Testis (tissue), 3 donors: Measurements from ENCODE around the gene PACSIN2. TPM values are rescaled to one million over a fixed set of nuclear protein-coding genes. Genes with fewer than 3 reads are reported as not detected.
"Not testable (repeated sequence)": the region's sequence is repeated elsewhere in the genome, so short reads cannot be mapped to it uniquely, and the experiment has no call there.

ENCODE experiments used
- DNase-seq: peaks from one replicate; pipeline ENCODE4 v3.0.0-alpha.2; 2019
- H3K27ac ChIP-seq, 2 donors: fragments of 200-600 bp; sonication (generic); one replicate each; pipeline ENCODE4 v1.5.1; 2019
- H3K27me3 ChIP-seq: fragments of 200-600 bp; sonication (generic); one replicate; pipeline ENCODE4 v1.5.1; 2019
- H3K36me3 ChIP-seq: fragments of 200-600 bp; sonication (generic); one replicate; pipeline ENCODE4 v1.5.1; 2017; ENCODE audit warnings: low read depth; ENCODE audit errors: missing control alignments
- H3K4me1 ChIP-seq: fragments of 200-600 bp; sonication (generic); one replicate; pipeline ENCODE4 v1.5.1; 2019
- H3K4me3 ChIP-seq, 2 donors: fragments of 200-600 bp; sonication (generic); one replicate each; pipeline ENCODE4 v1.5.1; 2017 to 2019
- H3K9me3 ChIP-seq: fragments of 200-600 bp; sonication (generic); one replicate; pipeline ENCODE4 v1.5.1; 2017
- CTCF ChIP-seq, 3 experiments: fragments of 450-650 bp in 2 of 3; fragments of 200-600 bp in 1 of 3; sonication (generic) in 1 of 3; IDR thresholded peaks; one replicate each; pipeline ENCODE4 v1.5.1; 2016 to 2019; ENCODE audit warnings: antibody characterized with exemption in 3 of 3, mild to moderate bottlenecking in 2 of 3, moderate library complexity in 1 of 3
- POLR2A ChIP-seq: fragments of 450-650 bp; IDR thresholded peaks from one replicate; pipeline ENCODE4 v1.6.1; 2017; ENCODE audit warnings: antibody characterized with exemption, mild to moderate bottlenecking, moderate library complexity
- WGBS, 2 donors: methylation state at CpG; one replicate each; pipeline ENCODE4 v1.1.5; 2018; 5-methylcytosine and 5-hydroxymethylcytosine counted together
- intact Hi-C: fragments of 100-400 bp; cut with DNase I; formaldehyde crosslinking; loops from one replicate; pipeline ENCODE4 v1.15.1; 2023; ENCODE audit warnings: low total_unique reads
- polyA plus RNA-seq: library from polyadenylated mRNA; stranded (reverse); fragments of 350-450 nt; fragmentation: Illumina TruSeq; extraction: RNeasy Lipid Tissue Mini Kit (QIAGEN cat#74804); gene quantifications from one replicate; pipeline ENCODE4 v1.2.3, GENCODE V29; 2014; ENCODE audit warnings: low read depth, low replicate concordance; ENCODE audit not compliant: insufficient read depth
- total RNA-seq, 2 donors: library from RNA; depleted of rRNA; stranded (reverse); fragments of >200 nt; gene quantifications; one replicate each; pipeline ENCODE4 v1.2.3, GENCODE V29; 2016

PACSIN2 gene
- total and polyA plus RNA-seq, 3 donors from 2014 or later, result 43.5 to 45.6 (median 43.6) TPM

GRCh38 chr22:42937164-42937843 lies 77.6 kb downstream of the PACSIN2 start:
- H3K4me3 ChIP-seq, result no peak overlapping the region
- no peaks in the 10 kb centered on the region for H3K27me3 ChIP-seq
- WGBS, 2 donors, result 73 to 79% methylated on average over 10 to 12 of the region's 12 CpGs
- TF ChIP-seq CTCF (IDR thresholded peaks at IDR 0.05), result no peak
- TF ChIP-seq POLR2A, result no peak
- no peaks in the 10 kb centered on the region for H3K36me3 ChIP-seq
- no peaks in the 10 kb centered on the region for H3K9me3 ChIP-seq
- H3K27ac ChIP-seq, result no peak overlapping the region
- H3K4me1 ChIP-seq, result peaks cover 54% of the 10 kb centered on the region
- no peak for DNase-seq
- intact Hi-C loops, result no loop called here

GRCh38 chr22:42936680-42937079 lies 78.3 kb downstream of the PACSIN2 start:
- 90 to 94% methylated on average over 3 to 6 of the region's 6 CpGs for WGBS, 2 donors
- intact Hi-C loops, DNase-seq, H3K9me3 ChIP-seq, H3K27me3 ChIP-seq, H3K27ac ChIP-seq, H3K36me3 ChIP-seq, H3K4me3 ChIP-seq: not testable (repeated sequence)
- peaks cover 56% of the 10 kb centered on the region for H3K4me1 ChIP-seq

GRCh38 chr22:42934338-42934737 lies 80.6 kb downstream of the PACSIN2 start:
- WGBS, 2 donors, result 50 to 59% methylated on average over 5 of the region's 5 CpGs
- Histone ChIP-seq H3K36me3 (no peaks in the 10 kb centered on the region), H3K4me1 (peaks cover 64% of the 10 kb centered on the region), H3K27ac (peak overlapping the region; percentile 56 to 83), H3K9me3 (no peaks in the 10 kb centered on the region), H3K4me3 (peak overlapping the region; percentile 1 to 8), H3K27me3 (no peaks in the 10 kb centered on the region)
- no peak for TF ChIP-seq POLR2A
- TF ChIP-seq CTCF (IDR thresholded peaks at IDR 0.05), result no peak
- DNase-seq, result no peak
- intact Hi-C loops, result no loop called here

GRCh38 chr22:42933485-42934091 lies 81.4 kb downstream of the PACSIN2 start:
- Histone ChIP-seq H3K4me1 (peaks cover 62% of the 10 kb centered on the region), H3K36me3 (no peaks in the 10 kb centered on the region), H3K9me3 (no peaks in the 10 kb centered on the region), H3K27ac (peak overlapping the region; percentile 56 to 83), H3K4me3 (peak overlapping the region in 1 of 2 donors; percentile 1), H3K27me3 (no peaks in the 10 kb centered on the region)
- TF ChIP-seq CTCF (IDR thresholded peaks at IDR 0.05), result no peak
- no peak for TF ChIP-seq POLR2A
- intact Hi-C loops, result no loop called here
- WGBS, 2 donors, result 39 to 45% methylated on average over 7 to 10 of the region's 10 CpGs
- no peak for DNase-seq

- Histone ChIP-seq H3K4me1 (peaks cover 59% of the 10 kb centered on the region), H3K27me3 (no peaks in the 10 kb centered on the region), H3K27ac (peak overlapping the region; percentile 20 to 83), H3K9me3 (no peaks in the 10 kb centered on the region), H3K4me3 (no peak overlapping the region), H3K36me3 (no peaks in the 10 kb centered on the region)
- intact Hi-C loops, result no loop called here
- no peak for TF ChIP-seq POLR2A
- no peak for TF ChIP-seq CTCF (IDR thresholded peaks at IDR 0.05)
- DNase-seq, result no peak
- 79 to 80% methylated on average over 4 of the region's 4 CpGs for WGBS, 2 donors
Observed at GRCh38 chr22:42932857-42933484, 82.0 kb downstream of the PACSIN2 start.
